Adrenal gland (tissue), 5 donors: ENCODE measurements around the gene AMMECR1.

ENCODE experiments used
- POLR2A ChIP-seq, 2 donors: fragments of 450-650 bp; IDR thresholded peaks; one replicate each; pipeline ENCODE4 v1.6.1; 2017; ENCODE audit warnings: antibody characterized with exemption in 2 of 2, mild to moderate bottlenecking in 2 of 2, moderate library complexity in 1 of 2
- TF ChIP-seq, protein P1 (sequence below), 6 experiments: fragments of 450-650 bp in 4 of 6; fragments of 200-600 bp in 2 of 6; sonication (generic) in 1 of 6; IDR thresholded peaks; 1 replicate in 5 of 6; 2 replicates in 1 of 6; pipeline versions ENCODE4 v1.5.1 to v1.8.0; 2016 to 2021; ENCODE audit warnings: antibody characterized with exemption in 6 of 6, mild to moderate bottlenecking in 2 of 6, moderate library complexity in 1 of 6
- donor health status: DM: no; HTN: no; CAD: no.

DNA sequence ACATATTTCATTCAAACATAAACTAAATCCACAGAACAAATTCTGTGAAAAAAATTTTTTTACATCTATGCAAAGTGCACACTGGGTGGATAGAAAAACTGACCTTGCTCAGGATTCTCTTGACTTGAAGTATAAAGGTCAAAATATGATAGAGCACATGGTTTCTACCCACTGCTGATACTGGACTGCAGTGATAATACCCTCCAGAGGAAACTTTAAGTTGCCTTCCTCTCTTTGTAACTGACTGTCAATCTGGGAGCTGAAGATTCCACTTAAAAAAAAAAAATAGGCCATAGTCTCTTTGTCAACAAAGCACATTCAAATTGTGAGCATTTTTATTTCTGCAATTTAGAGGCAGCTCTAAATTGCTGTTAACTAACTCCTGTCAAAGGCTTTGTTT, 3.2 kb upstream of the AMMECR1 start:
- TF ChIP-seq, protein P1, sequence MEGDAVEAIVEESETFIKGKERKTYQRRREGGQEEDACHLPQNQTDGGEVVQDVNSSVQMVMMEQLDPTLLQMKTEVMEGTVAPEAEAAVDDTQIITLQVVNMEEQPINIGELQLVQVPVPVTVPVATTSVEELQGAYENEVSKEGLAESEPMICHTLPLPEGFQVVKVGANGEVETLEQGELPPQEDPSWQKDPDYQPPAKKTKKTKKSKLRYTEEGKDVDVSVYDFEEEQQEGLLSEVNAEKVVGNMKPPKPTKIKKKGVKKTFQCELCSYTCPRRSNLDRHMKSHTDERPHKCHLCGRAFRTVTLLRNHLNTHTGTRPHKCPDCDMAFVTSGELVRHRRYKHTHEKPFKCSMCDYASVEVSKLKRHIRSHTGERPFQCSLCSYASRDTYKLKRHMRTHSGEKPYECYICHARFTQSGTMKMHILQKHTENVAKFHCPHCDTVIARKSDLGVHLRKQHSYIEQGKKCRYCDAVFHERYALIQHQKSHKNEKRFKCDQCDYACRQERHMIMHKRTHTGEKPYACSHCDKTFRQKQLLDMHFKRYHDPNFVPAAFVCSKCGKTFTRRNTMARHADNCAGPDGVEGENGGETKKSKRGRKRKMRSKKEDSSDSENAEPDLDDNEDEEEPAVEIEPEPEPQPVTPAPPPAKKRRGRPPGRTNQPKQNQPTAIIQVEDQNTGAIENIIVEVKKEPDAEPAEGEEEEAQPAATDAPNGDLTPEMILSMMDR (IDR thresholded peaks at IDR 0.05), result no peak
- no peak for TF ChIP-seq POLR2A (IDR thresholded peaks at IDR 0.05)
